ENCODE results near the gene GPBP1. TPM values are rescaled to one million over a fixed set of nuclear protein-coding genes. Genes with fewer than 3 reads are reported as not detected.

The GPBP1 gene
- total and polyA plus RNA-seq, 2 of the 4 experiments (the other 2 are of a cell fraction): 24.3 to 29.2 TPM

- Histone ChIP-seq H3K4me2 (ENCODE audit: low read depth, low read length) (no peak overlapping the region), H4K8ac (ENCODE audit: low read depth in 2 of 2, low read length in 2 of 2) (no peak overlapping the region), H4K91ac (ENCODE audit: insufficient read depth, low read depth, low read length) (no peak overlapping the region), H3K27ac (ENCODE audit: insufficient read depth, low read length) (no peak overlapping the region), H2BK120ac (ENCODE audit: low read depth, low read length) (no peak overlapping the region), H3K9me3 (ENCODE audit: control insufficient read depth, insufficient read depth, low read length) (no peaks in the 10 kb centered on the region), H2BK20ac (ENCODE audit: low read depth, low read length) (no peak overlapping the region), H3K14ac (replicated peaks; ENCODE audit: low read depth, low read length) (no peak overlapping the region), H3K79me1 (ENCODE audit: low read depth in 1 of 2, low read length in 2 of 2) (peaks cover 32 to 55% of the 10 kb centered on the region in 2 experiments), H3K4ac (ENCODE audit: low read depth, low read length) (no peak overlapping the region), H2BK15ac (ENCODE audit: low read depth, low read length) (no peak overlapping the region), H3K4me1 (ENCODE audit: control insufficient read depth, insufficient read depth, low read length) (peaks cover 14% of the 10 kb centered on the region), H3K56ac (ENCODE audit: extremely low read depth, insufficient read depth, low read length) (no peak overlapping the region), H2BK5ac (ENCODE audit: low read depth, low read length, poor library complexity, severe bottlenecking) (no peak overlapping the region), H4K20me1 (ENCODE audit: insufficient read depth, low read length) (peaks cover 31% of the 10 kb centered on the region), H3K4me3 (ENCODE audit: insufficient read depth, low read depth, low read length) (no peak overlapping the region), H3K23ac (ENCODE audit: low read depth, low read length) (no peak overlapping the region), H2AK9ac (replicated peaks; ENCODE audit: low read depth, low read length, poor library complexity) (no peak overlapping the region), H4K5ac (ENCODE audit: low read depth, low read length) (no peak overlapping the region), H3K18ac (ENCODE audit: low read depth, low read length) (no peak overlapping the region), H3K36me3 (ENCODE audit: control insufficient read depth, insufficient read depth, low read length) (peaks cover 7% of the 10 kb centered on the region), H2AFZ (replicated peaks; ENCODE audit: low read length, poor library complexity) (no peak overlapping the region), H3K9me1 (ENCODE audit: insufficient read depth, low read length) (peaks cover 8% of the 10 kb centered on the region; the same call in 1 of the 2 replicates), H3K9ac (ENCODE audit: low read depth, low read length) (no peak overlapping the region), H2AK5ac (ENCODE audit: low read depth, low read length) (no peak overlapping the region), H3K27me3 (ENCODE audit: control insufficient read depth, insufficient read depth, low read length) (no peaks in the 10 kb centered on the region)
- DNase-seq: no peak
- ChIA-PET CTCF (interaction anchor here (0.6 kb wide), 1 partner anchor 319 kb away, joined by 3 read pairs; no protein-coding TSS in a partner anchor), POLR2A (ENCODE audit: unreplicated experiment) (no interaction called here)
- intact Hi-C loops (cut with micrococcal nuclease): no loop called here
- dilution Hi-C loops (cut with HindIII; ENCODE audit: low sequenced_read_pairs, unreplicated experiment): no loop called here
- no TSS peak for BruUV-seq (replicated peaks)
- no peak for TF ChIP-seq POLR2A (IDR thresholded peaks at IDR 0.05; ENCODE audit: low read depth, low read length)
- TF ChIP-seq USF2 (IDR thresholded peaks at IDR 0.05; ENCODE audit: low read depth, low read length): no peak
- TF ChIP-seq NFE2L2 (IDR thresholded peaks at IDR 0.05; ENCODE audit: low read depth, low read length): no peak
- no peak for TF ChIP-seq RCOR1 (IDR thresholded peaks at IDR 0.05; ENCODE audit: insufficient replicate concordance, low read length)
- TF ChIP-seq CTCF (conservative IDR thresholded peaks at IDR 0.05; ENCODE audit: low read depth, low read length): no peak
- no peak for TF ChIP-seq ELK1 (IDR thresholded peaks at IDR 0.05; ENCODE audit: borderline replicate concordance, low read depth, low read length)
- no peak for TF ChIP-seq MAFK (IDR thresholded peaks at IDR 0.05; ENCODE audit: low read depth, low read length)
- no peak for TF ChIP-seq RAD21 (IDR thresholded peaks at IDR 0.05; ENCODE audit: low read length)
- no peak for TF ChIP-seq CEBPB (IDR thresholded peaks at IDR 0.05; ENCODE audit: low read depth, low read length)
- TF ChIP-seq RFX5 (IDR thresholded peaks at IDR 0.05; ENCODE audit: low read depth, low read length): no peak
- TF ChIP-seq BHLHE40 (IDR thresholded peaks at IDR 0.05; ENCODE audit: low read depth, low read length): no peak
- no peak for TF ChIP-seq FOS (IDR thresholded peaks at IDR 0.05; ENCODE audit: low read depth, low read length)
- no peak for TF ChIP-seq MXI1 (IDR thresholded peaks at IDR 0.05; ENCODE audit: borderline replicate concordance, low read depth, low read length)
- TF ChIP-seq CHD1 (IDR thresholded peaks at IDR 0.05; ENCODE audit: low read depth, low read length): no peak
- TF ChIP-seq SMC3 (IDR thresholded peaks at IDR 0.05; ENCODE audit: low read depth, low read length): no peak
- TF ChIP-seq MAZ (IDR thresholded peaks at IDR 0.05; ENCODE audit: borderline replicate concordance, low read depth, low read length): no peak
- ATAC-seq (ENCODE audit: low read depth): no peak
- no CpG with 5 or more reads among the region's 4 CpGs for WGBS, 2 experiments (ENCODE audit: extremely low coverage in 2 of 2, insufficient read length in 1 of 2)
- in situ Hi-C loops (cut with MboI; ENCODE audit: low sequenced_read_pairs): loop anchor here (25.0 kb wide), 2 partner anchors 957 to 1257 kb away; no protein-coding TSS in a partner anchor
These were observed 45.5 kb downstream of the GPBP1 start for GRCh38 chr5:57219386-57219785.
